Muscle of back (tissue), 11 donors: ENCODE results near the gene C19orf44. TPM values are rescaled to one million over a fixed set of nuclear protein-coding genes. Genes with fewer than 3 reads are reported as not detected.
"Not testable (repeated sequence)": the region's sequence is repeated elsewhere in the genome, so short reads cannot be mapped to it uniquely, and the experiment has no call there.

Experiments
- DNase-seq, 3 donors: peaks; one replicate each; pipeline versions ENCODE4 v3.0.0 to v3.0.0-alpha.2; 2013
- polyA plus RNA-seq, 10 donors: library from polyadenylated mRNA; unstranded; fragments of 120-200 nt; gene quantifications; one replicate each; pipeline ENCODE4 v1.2.1, GENCODE V29; 2013; ENCODE audit not compliant: insufficient read length in 10 of 10

C19orf44 gene
- polyA plus RNA-seq, 10 donors, result 5.8 to 8.9 (median 7.3) TPM

GRCh38 chr19:16535381-16535780, 39.2 kb downstream of the C19orf44 start:
- no peak for DNase-seq

GRCh38 chr19:16536130-16536529, 39.9 kb downstream of the C19orf44 start:
- no peak for DNase-seq

GRCh38 chr19:16537111-16537510, 40.9 kb downstream of the C19orf44 start:
- DNase-seq, result no peak

GRCh38 chr19:16540948-16541347, 44.8 kb downstream of the C19orf44 start:
- no peak for DNase-seq

GRCh38 chr19:16541526-16542044, 45.4 kb downstream of the C19orf44 start:
- no peak for DNase-seq

- peak; percentile 95 to 98 (median 97) for DNase-seq
Measured at GRCh38 chr19:16542045-16542909, 46.1 kb downstream of the C19orf44 start, which contains the start of gene CHERP. CHERP (minus strand) TSS chr19:16542437; CDS start chr19:16542378, 59 bp downstream.

GRCh38 chr19:16542910-16543472, 46.8 kb downstream of the C19orf44 start:
- no peak for DNase-seq

GRCh38 chr19:16543734-16544133, 47.5 kb downstream of the C19orf44 start:
- DNase-seq, result not testable (repeated sequence)

GRCh38 chr19:16544473-16545231, 48.5 kb downstream of the C19orf44 start:
- DNase-seq, result no peak

GRCh38 chr19:16548956-16549355, 52.8 kb downstream of the C19orf44 start:
- DNase-seq, result no peak

- DNase-seq, result not testable (repeated sequence)
Measured at GRCh38 chr19:16551902-16552301, 55.7 kb downstream of the C19orf44 start.

GRCh38 chr19:16554776-16555175, 58.6 kb downstream of the C19orf44 start:
- DNase-seq, result no peak

GRCh38 chr19:16559780-16560276, 63.6 kb downstream of the C19orf44 start:
- DNase-seq, result no peak

- DNase-seq, result peak; percentile 40 to 48 (median 44)
Measured at GRCh38 chr19:16561382-16561781, 65.2 kb downstream of the C19orf44 start.

GRCh38 chr19:16562608-16563025, 66.4 kb downstream of the C19orf44 start:
- no peak for DNase-seq

- DNase-seq, result no peak
Measured at GRCh38 chr19:16564842-16565241, 68.6 kb downstream of the C19orf44 start.

GRCh38 chr19:16566161-16566560, 70.0 kb downstream of the C19orf44 start:
- no peak for DNase-seq

- no peak for DNase-seq
Measured at GRCh38 chr19:16566702-16567101, 70.5 kb downstream of the C19orf44 start.

GRCh38 chr19:16569609-16570320, 73.6 kb downstream of the C19orf44 start:
- DNase-seq, result no peak
